Ishikawa (cell line): ENCODE results near the gene TMEM150C.

Experiments used
- CEBPB ChIP-seq: IDR thresholded peaks from 2 replicates; pipeline ENCODE4 v1.6.1; 2012
- CREB1 ChIP-seq: IDR thresholded peaks from 2 replicates; pipeline ENCODE4 v1.6.1; 2012; ENCODE audit warnings: low read depth
- EGR1 ChIP-seq: IDR thresholded peaks from 2 replicates; pipeline ENCODE4 v1.6.1; 2012
- EP300 ChIP-seq: IDR thresholded peaks from 2 replicates; pipeline ENCODE4 v1.6.1; 2012; ENCODE audit warnings: borderline replicate concordance
- FOXM1 ChIP-seq: IDR thresholded peaks from 2 replicates; pipeline ENCODE4 v1.6.1; 2012; ENCODE audit warnings: low read depth, borderline replicate concordance
- NFIC ChIP-seq: IDR thresholded peaks from 2 replicates; pipeline ENCODE4 v1.6.1; 2012
- RAD21 ChIP-seq: IDR thresholded peaks from 2 replicates; pipeline ENCODE4 v1.6.1; 2012; ENCODE audit warnings: low read depth
- TAF1 ChIP-seq: IDR thresholded peaks from 2 replicates; pipeline ENCODE4 v1.6.1; 2012; ENCODE audit warnings: low read depth, mild to moderate bottlenecking
- ZBTB7A ChIP-seq: IDR thresholded peaks from 2 replicates; pipeline ENCODE4 v1.6.1; 2012; ENCODE audit warnings: low read depth
- TF ChIP-seq, protein P1 (sequence below): IDR thresholded peaks from 2 replicates; pipeline ENCODE4 v1.6.1; 2012
- TF ChIP-seq, protein P2 (sequence below): IDR thresholded peaks from 2 replicates; pipeline ENCODE4 v1.6.1; 2012; ENCODE audit warnings: low read depth, mild to moderate bottlenecking

DNA sequence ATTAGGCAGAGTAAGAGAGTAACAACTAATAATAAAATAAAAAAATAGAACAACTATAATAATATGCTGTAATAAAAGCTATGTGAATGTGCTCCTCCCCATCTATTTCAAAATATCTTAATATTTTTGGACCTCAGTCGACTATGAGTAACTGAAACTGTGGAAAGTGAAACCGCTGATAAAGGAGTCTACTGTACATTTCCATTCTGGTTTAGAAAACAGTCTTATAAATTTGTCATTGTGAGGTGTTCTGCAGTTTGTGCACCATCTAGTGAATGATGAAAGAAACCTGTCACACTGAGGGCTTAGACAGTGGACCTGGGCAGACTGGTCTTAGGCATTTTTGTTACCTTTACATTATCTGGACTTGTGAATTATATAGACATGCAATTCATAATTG lies 42.0 kb downstream of the TMEM150C start:
- TF ChIP-seq ZBTB7A (no peak), CEBPB (no peak), CREB1 (no peak), EP300 (no peak), TAF1 (no peak), EGR1 (no peak), RAD21 (no peak), NFIC (no peak), FOXM1 (no peak)
- TF ChIP-seq, protein P1, sequence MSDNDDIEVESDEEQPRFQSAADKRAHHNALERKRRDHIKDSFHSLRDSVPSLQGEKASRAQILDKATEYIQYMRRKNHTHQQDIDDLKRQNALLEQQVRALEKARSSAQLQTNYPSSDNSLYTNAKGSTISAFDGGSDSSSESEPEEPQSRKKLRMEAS, result no peak
- TF ChIP-seq, protein P2, sequence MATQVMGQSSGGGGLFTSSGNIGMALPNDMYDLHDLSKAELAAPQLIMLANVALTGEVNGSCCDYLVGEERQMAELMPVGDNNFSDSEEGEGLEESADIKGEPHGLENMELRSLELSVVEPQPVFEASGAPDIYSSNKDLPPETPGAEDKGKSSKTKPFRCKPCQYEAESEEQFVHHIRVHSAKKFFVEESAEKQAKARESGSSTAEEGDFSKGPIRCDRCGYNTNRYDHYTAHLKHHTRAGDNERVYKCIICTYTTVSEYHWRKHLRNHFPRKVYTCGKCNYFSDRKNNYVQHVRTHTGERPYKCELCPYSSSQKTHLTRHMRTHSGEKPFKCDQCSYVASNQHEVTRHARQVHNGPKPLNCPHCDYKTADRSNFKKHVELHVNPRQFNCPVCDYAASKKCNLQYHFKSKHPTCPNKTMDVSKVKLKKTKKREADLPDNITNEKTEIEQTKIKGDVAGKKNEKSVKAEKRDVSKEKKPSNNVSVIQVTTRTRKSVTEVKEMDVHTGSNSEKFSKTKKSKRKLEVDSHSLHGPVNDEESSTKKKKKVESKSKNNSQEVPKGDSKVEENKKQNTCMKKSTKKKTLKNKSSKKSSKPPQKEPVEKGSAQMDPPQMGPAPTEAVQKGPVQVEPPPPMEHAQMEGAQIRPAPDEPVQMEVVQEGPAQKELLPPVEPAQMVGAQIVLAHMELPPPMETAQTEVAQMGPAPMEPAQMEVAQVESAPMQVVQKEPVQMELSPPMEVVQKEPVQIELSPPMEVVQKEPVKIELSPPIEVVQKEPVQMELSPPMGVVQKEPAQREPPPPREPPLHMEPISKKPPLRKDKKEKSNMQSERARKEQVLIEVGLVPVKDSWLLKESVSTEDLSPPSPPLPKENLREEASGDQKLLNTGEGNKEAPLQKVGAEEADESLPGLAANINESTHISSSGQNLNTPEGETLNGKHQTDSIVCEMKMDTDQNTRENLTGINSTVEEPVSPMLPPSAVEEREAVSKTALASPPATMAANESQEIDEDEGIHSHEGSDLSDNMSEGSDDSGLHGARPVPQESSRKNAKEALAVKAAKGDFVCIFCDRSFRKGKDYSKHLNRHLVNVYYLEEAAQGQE, result no peak
